OCI-LY1 (cell line): ENCODE measurements around the gene LRRC8E.

Experiments
- H2AFZ ChIP-seq: fragments of 200-600 bp; sonication (generic), shearing (Covaris generic); 2 replicates; pipeline ENCODE4 v1.6.0; 2014; ENCODE audit warnings: antibody characterized with exemption, mild to moderate bottlenecking, low read length
- H3F3A ChIP-seq: fragments of 200-600 bp; sonication (generic), shearing (Covaris generic); 2 replicates; pipeline ENCODE4 v1.6.0; 2014; ENCODE audit warnings: mild to moderate bottlenecking, antibody characterized with exemption, low read length, moderate library complexity; ENCODE audit not compliant: insufficient read depth
- H3K27ac ChIP-seq: fragments of 200-600 bp; sonication (generic); 2 replicates; pipeline ENCODE4 v1.5.1; 2014; ENCODE audit warnings: low read length, mixed run types, mild to moderate bottlenecking, low read depth; ENCODE audit not compliant: poor library complexity, severe bottlenecking
- H3K27me3 ChIP-seq: fragments of 200-600 bp; sonication (generic); 2 replicates; pipeline ENCODE4 v1.6.0; 2014; ENCODE audit warnings: antibody characterized with exemption, mild to moderate bottlenecking, low read length, moderate library complexity; ENCODE audit not compliant: insufficient read depth
- H3K36me3 ChIP-seq: fragments of 200-600 bp; sonication (generic); 2 replicates; pipeline ENCODE4 v1.6.1; 2014; ENCODE audit warnings: mild to moderate bottlenecking, antibody characterized with exemption, low read length, moderate library complexity, mixed read lengths; ENCODE audit not compliant: insufficient read depth
- H3K4me1 ChIP-seq: fragments of 200-600 bp; sonication (generic); 2 replicates; pipeline ENCODE4 v1.5.1; 2014; ENCODE audit warnings: mild to moderate bottlenecking, low read length, moderate library complexity; ENCODE audit not compliant: insufficient read depth, severe bottlenecking
- H3K4me2 ChIP-seq: fragments of 200-600 bp; sonication (generic), shearing (Covaris generic); 2 replicates; pipeline ENCODE4 v1.6.1; 2014; ENCODE audit warnings: low read length
- H3K4me3 ChIP-seq: fragments of 200-600 bp; sonication (generic); 2 replicates; pipeline ENCODE4 v1.5.1; 2014; ENCODE audit warnings: low read length, low read depth, mild to moderate bottlenecking, mixed read lengths; ENCODE audit not compliant: poor library complexity, severe bottlenecking
- H3K79me2 ChIP-seq: fragments of 200-600 bp; shearing (Covaris generic); 2 replicates; pipeline ENCODE4 v1.6.1; 2016; ENCODE audit warnings: mixed run types, low read length, mixed read lengths; ENCODE audit not compliant: insufficient read depth
- H3K9ac ChIP-seq: fragments of 200-600 bp; sonication (generic), shearing (Covaris generic); 2 replicates; pipeline ENCODE4 v1.6.1; 2014; ENCODE audit warnings: mild to moderate bottlenecking, low read length, mixed read lengths
- H3K9me2 ChIP-seq: fragments of 200-600 bp; sonication (generic), shearing (Covaris generic); 2 replicates; pipeline ENCODE4 v1.6.1; 2014; ENCODE audit warnings: low read depth, mild to moderate bottlenecking, low read length, mixed read lengths
- H3K9me3 ChIP-seq: fragments of 200-600 bp; shearing (Covaris generic); 2 replicates; pipeline ENCODE4 v1.6.1; 2014; ENCODE audit warnings: low read length, mixed read lengths
- H4K20me1 ChIP-seq: fragments of 200-600 bp; sonication (generic), shearing (Covaris generic); 2 replicates; pipeline ENCODE4 v1.6.0; 2016; ENCODE audit warnings: mild to moderate bottlenecking, low read length; ENCODE audit not compliant: insufficient read depth
- EZH2 ChIP-seq: fragments of 200-600 bp; sonication (generic), shearing (Covaris generic); IDR thresholded peaks from 2 replicates; pipeline ENCODE4 v1.8.0; 2017; ENCODE audit warnings: borderline replicate concordance, mixed run types, mild to moderate bottlenecking, antibody characterized with exemption, low read length, moderate library complexity, mixed read lengths
- TF ChIP-seq, protein P1 (sequence below): fragments of 200-600 bp; sonication (generic), shearing (Covaris generic); IDR thresholded peaks from 2 replicates; pipeline ENCODE4 v1.5.1; 2017; ENCODE audit warnings: mild to moderate bottlenecking, antibody characterized with exemption, low read length, moderate library complexity, mixed read lengths

Gene LRRC8E

DNA sequence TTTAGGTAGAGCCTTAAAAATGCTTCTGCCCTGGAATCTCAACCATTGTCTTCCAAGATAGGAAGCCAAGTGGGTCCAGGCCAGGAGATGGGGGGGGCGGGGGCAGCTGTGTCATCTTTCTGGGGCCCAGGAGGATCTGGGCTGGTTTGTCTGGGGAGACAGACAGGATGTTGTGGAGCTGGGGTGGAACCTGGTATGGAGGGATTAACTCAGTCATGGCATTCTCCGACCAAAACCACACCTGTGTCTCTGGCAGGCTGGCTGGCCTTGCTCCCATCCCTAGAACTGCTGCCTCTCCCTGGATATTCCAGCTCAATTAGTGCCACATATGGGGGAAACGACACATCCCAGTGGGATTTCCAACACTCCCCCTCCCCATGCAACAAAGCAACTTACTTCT is 12.6 kb downstream of the LRRC8E start:
- Histone ChIP-seq H3K9ac (no peak overlapping the region), H3K4me2 (no peak overlapping the region), H3K9me3 (no peaks in the 10 kb centered on the region), H4K20me1 (no peaks in the 10 kb centered on the region), H3K9me2 (no peaks in the 10 kb centered on the region), H3K36me3 (peaks cover 4% of the 10 kb centered on the region; the same call in 1 of the 2 replicates), H3K4me1 (peaks cover 22% of the 10 kb centered on the region), H3F3A (no peaks in the 10 kb centered on the region), H3K27me3 (no peaks in the 10 kb centered on the region), H3K79me2 (peaks cover 9% of the 10 kb centered on the region), H3K4me3 (no peak overlapping the region), H2AFZ (no peak overlapping the region), H3K27ac (no peak overlapping the region)
- TF ChIP-seq, protein P1, sequence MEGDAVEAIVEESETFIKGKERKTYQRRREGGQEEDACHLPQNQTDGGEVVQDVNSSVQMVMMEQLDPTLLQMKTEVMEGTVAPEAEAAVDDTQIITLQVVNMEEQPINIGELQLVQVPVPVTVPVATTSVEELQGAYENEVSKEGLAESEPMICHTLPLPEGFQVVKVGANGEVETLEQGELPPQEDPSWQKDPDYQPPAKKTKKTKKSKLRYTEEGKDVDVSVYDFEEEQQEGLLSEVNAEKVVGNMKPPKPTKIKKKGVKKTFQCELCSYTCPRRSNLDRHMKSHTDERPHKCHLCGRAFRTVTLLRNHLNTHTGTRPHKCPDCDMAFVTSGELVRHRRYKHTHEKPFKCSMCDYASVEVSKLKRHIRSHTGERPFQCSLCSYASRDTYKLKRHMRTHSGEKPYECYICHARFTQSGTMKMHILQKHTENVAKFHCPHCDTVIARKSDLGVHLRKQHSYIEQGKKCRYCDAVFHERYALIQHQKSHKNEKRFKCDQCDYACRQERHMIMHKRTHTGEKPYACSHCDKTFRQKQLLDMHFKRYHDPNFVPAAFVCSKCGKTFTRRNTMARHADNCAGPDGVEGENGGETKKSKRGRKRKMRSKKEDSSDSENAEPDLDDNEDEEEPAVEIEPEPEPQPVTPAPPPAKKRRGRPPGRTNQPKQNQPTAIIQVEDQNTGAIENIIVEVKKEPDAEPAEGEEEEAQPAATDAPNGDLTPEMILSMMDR = no peak
- no peak for TF ChIP-seq EZH2

DNA sequence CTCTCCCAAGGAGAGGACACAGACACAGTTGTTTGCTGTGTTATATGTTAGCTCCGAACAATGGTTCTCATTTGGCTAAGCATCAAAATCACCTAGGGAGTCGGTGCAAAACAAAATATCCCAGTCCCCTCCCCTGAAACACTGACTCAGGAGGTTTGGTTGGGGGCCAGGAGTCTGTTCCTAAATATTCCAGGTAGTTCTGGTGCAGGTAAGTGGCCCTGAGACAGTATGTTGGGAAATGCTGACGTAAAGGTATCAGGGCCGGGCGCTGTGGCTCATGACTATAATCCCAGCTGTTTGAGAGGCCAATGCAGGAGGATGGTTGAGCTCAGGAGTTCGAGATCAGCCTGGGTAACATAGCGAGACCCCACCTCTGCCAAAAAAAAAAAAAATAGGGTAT is 13.0 kb downstream of the LRRC8E start:
- Histone ChIP-seq H3K27ac (no peak overlapping the region), H3K79me2 (peaks cover 9% of the 10 kb centered on the region), H4K20me1 (no peaks in the 10 kb centered on the region), H3F3A (no peaks in the 10 kb centered on the region), H3K4me3 (no peak overlapping the region), H3K9me2 (no peaks in the 10 kb centered on the region), H3K36me3 (peaks cover 8% of the 10 kb centered on the region; the same call in 1 of the 2 replicates), H3K27me3 (no peaks in the 10 kb centered on the region), H3K4me1 (peaks cover 22% of the 10 kb centered on the region), H2AFZ (no peak overlapping the region), H3K9me3 (no peaks in the 10 kb centered on the region), H3K4me2 (no peak overlapping the region), H3K9ac (no peak overlapping the region)
- TF ChIP-seq, protein P1 = no peak

DNA sequence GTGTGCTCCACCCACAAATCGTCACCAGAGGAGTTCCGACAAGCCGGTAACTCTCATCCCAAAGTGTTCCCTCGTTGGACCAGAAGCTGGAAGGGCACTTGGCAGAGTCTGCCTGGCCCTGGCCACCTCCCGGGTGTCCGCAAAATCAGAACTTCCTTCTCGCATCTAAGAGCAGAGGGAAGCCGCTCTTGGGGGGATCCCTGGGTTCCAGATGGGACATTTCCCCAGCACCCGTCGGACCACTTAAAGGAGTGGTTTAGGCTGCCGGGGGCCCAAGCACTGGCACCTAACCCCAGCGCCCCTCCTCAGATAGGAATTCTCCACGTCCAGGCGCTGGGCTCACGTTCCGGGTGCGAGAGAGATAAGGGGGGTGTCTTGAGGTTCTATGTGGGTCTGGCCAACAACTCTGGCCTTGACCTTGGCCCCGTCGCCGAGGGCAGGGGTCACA is 14.5 kb downstream of the LRRC8E start:
- Histone ChIP-seq H3K27ac (no peak overlapping the region), H3K9me3 (no peaks in the 10 kb centered on the region), H3K4me2 (peak overlapping the region; percentile 83), H4K20me1 (no peaks in the 10 kb centered on the region), H3K9ac (peak overlapping the region; percentile 75), H3F3A (no peaks in the 10 kb centered on the region), H2AFZ (no peak overlapping the region), H3K9me2 (no peaks in the 10 kb centered on the region), H3K4me3 (peak overlapping the region; percentile 69), H3K36me3 (peaks cover 8% of the 10 kb centered on the region; the same call in 1 of the 2 replicates), H3K79me2 (peaks cover 9% of the 10 kb centered on the region), H3K4me1 (peaks cover 22% of the 10 kb centered on the region), H3K27me3 (no peaks in the 10 kb centered on the region)
- TF ChIP-seq, protein P1 = no peak
- TF ChIP-seq EZH2 = no peak
